ENCODE measurements around the gene CFAP74. TPM values are rescaled to one million over a fixed set of nuclear protein-coding genes. Genes with fewer than 3 reads are reported as not detected.

CFAP74 gene
- total and polyA plus RNA-seq, 9 of the 15 experiments (the other 6 are each of a cell fraction or from before 2014, with no cell fraction given): 0.03 to 0.15 (median 0.05) TPM; not detected in 6

GRCh38 chr1:1907098-1907736 lies 96.4 kb downstream of the CFAP74 start (continued):
- TF ChIP-seq SP1 (CRISPR knock-in tag; IDR thresholded peaks at IDR 0.05): no peak
- TF ChIP-seq CGGBP1 (CRISPR knock-in tag; IDR thresholded peaks at IDR 0.05): no peak
- no peak for TF ChIP-seq ZNF785 (CRISPR knock-in tag; IDR thresholded peaks at IDR 0.05)
- TF ChIP-seq RAD21 (CRISPR knock-in tag; conservative IDR thresholded peaks at IDR 0.05 in 1 of 2, IDR thresholded peaks at IDR 0.05 in 1 of 2): no peak
- no peak for TF ChIP-seq NCOA4 (IDR thresholded peaks at IDR 0.05; ENCODE audit: partially characterized antibody)
- TF ChIP-seq DDX20 (tag; IDR thresholded peaks at IDR 0.05; ENCODE audit: low read depth): no peak
- peak; percentile 89 for TF ChIP-seq ATF4 (CRISPR knock-in tag; IDR thresholded peaks at IDR 0.05)
- TF ChIP-seq NFE2L1 (tag; IDR thresholded peaks at IDR 0.05; ENCODE audit: borderline replicate concordance, low read depth): no peak
- TF ChIP-seq ID3 (CRISPR knock-in tag; IDR thresholded peaks at IDR 0.05): no peak
- no peak for TF ChIP-seq ID3 (tag; IDR thresholded peaks at IDR 0.05)
- no peak for TF ChIP-seq MAFK (IDR thresholded peaks at IDR 0.05; ENCODE audit: low read length)
- peak; percentile 60; the same call in 1 of the 2 replicates for TF ChIP-seq ZNF583 (CRISPR knock-in tag; IDR thresholded peaks at IDR 0.05)
- TF ChIP-seq ZFX (CRISPR knock-in tag; IDR thresholded peaks at IDR 0.05): no peak; the same call in 1 of the 2 replicates
- TF ChIP-seq TFAP4 (CRISPR knock-in tag; IDR thresholded peaks at IDR 0.05; ENCODE audit: borderline replicate concordance): no peak
- TF ChIP-seq DPF2 (IDR thresholded peaks at IDR 0.05): 0 out of 2 replicates have a peak, but pooled peaks have one; percentile 16
- TF ChIP-seq TEAD1 (CRISPR knock-in tag; IDR thresholded peaks at IDR 0.05): no peak
- 0 out of 2 replicates have a peak, but pooled peaks have one; percentile 27 for TF ChIP-seq ZSCAN32 (CRISPR knock-in tag; IDR thresholded peaks at IDR 0.05)
- peak; percentile 12; the same call in 1 of the 2 replicates for TF ChIP-seq ZNF707 (CRISPR knock-in tag; conservative IDR thresholded peaks at IDR 0.05)
- TF ChIP-seq PRDM10 (IDR thresholded peaks at IDR 0.05; ENCODE audit: partially characterized antibody): no peak
